HG03159 (cell line): ENCODE measurements around the gene NAPSA.

Source experiments
- ATAC-seq: cut with Tn5 transposase; IDR thresholded peaks from one replicate; pipeline ENCODE4 v1.9.1; 2021; ENCODE audit warnings: mild to moderate bottlenecking, moderate library complexity; ENCODE audit not compliant: unreplicated experiment

Gene NAPSA

GRCh38 chr19:50320051-50320450 is 45.4 kb downstream of the NAPSA start:
- no peak for ATAC-seq

- ATAC-seq, result no peak
These were observed 46.3 kb downstream of the NAPSA start for GRCh38 chr19:50319156-50319555.

- ATAC-seq, result no peak
These were observed 47.0 kb downstream of the NAPSA start for GRCh38 chr19:50318438-50318837.

GRCh38 chr19:50317115-50317514 is 48.3 kb downstream of the NAPSA start:
- ATAC-seq, result no peak

DNA sequence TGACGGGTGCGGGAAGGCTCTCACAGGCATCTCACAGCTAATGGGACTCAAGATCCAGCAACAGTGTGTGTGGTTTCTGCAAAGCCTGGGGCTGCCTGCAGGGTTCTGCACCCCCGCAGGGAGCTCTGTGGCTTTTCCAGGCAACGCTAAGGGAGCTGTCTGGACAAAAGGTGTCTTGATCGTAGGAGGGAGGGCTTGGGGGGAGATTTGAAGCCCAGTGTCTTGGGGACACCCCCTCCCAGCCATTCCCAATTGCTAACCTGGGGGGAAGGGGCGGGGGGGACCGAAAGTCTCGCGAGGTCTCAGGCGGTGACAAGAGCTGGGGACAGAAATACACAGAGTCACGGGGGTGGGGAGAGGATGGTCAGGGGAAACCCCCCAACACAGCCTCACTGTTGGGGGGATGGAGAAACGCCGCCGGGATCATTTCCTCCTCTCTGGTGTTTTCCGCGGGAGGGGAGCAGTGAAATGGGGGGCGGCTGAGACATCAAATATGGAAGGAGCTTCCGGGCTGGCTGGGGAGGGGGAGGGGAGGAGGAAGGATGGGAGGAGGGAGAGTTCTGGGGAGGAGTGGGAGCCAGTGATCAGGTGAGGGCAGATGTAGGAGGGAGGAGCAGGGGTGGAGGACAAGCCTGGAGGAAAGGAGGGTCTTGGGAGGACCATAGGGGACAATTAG is 49.5 kb downstream of the NAPSA start:
- ATAC-seq, result no peak

GRCh38 chr19:50314724-50315708 is 50.4 kb downstream of the NAPSA start:
- no peak for ATAC-seq

- ATAC-seq, result no peak
These were observed 51.5 kb downstream of the NAPSA start for GRCh38 chr19:50313812-50314536.

DNA sequence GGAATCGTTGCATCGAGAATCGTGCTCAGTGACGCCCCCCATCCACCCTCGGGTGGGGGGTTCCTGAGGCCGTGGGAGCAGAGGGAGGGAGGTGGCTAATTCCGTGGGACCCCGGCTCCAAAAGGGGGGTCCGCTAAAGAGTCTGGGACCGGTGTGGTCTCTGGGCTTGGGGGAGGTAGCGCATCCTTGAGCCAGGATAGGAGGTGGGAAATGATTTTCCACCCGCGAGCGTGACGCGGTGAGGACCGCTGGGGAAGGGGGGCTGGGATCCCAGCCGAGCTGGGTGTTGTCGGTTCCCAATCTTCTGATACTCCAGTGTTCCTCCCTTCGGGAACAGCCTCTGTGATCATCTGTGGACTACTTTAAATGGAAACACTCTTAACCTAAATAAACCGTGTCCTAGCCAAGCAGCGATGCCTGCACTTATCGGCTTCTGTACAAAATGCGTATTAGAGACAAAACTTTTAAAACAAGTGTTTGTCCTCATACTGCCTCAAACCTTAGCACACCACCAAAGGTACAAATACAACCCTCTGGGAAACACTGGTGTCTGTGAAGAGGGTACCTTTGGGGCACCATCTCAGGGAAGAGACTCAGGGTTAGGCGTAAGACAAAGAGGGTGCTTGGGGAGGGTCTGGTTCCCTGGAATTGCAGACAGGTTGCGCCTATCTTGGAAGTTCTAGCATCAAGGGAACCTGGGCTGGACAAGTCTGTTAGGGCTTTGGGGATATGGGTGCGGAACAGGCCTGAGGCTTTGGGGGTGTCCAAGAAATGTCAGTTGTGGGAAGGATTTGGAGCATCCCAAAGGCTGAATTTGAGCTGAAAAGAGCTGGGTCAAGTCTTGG is 52.2 kb downstream of the NAPSA start:
- ATAC-seq, result no peak

- ATAC-seq, result no peak
These were observed 53.5 kb downstream of the NAPSA start for GRCh38 chr19:50311723-50312635.

DNA sequence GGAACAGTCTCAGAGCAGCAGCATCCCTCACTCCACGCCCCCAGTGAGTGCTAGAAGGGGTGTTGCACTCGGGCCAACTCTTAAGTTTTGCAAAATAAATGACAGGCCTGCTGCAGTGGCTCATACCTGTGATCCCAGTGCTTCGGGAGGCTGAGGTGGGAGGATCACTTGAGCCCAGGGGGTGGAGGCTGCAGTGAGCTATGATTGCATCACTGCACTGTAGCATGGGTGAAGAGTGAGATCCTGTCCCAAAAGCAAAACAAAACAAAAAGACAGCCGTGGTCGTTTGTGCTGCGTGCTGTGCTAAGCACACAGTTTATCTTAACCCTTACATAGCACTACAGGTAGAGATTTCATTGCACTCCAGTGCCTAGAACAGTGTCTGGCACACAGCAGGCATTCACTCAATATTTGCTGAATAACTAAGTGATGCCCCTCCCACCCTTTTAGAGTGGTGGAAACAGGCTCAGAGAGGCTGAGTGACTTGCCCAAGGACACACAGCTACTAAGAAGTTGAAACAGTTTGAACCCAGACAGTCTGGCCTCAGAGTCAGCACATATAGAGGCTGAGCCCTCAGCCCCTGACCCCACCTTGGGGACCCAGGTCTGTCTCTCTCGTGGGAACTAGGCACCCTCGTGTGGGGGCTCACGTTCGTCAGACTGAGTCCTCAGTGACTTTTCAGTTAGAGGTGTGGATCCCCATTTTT is 54.5 kb downstream of the NAPSA start:
- ATAC-seq, result no peak

DNA sequence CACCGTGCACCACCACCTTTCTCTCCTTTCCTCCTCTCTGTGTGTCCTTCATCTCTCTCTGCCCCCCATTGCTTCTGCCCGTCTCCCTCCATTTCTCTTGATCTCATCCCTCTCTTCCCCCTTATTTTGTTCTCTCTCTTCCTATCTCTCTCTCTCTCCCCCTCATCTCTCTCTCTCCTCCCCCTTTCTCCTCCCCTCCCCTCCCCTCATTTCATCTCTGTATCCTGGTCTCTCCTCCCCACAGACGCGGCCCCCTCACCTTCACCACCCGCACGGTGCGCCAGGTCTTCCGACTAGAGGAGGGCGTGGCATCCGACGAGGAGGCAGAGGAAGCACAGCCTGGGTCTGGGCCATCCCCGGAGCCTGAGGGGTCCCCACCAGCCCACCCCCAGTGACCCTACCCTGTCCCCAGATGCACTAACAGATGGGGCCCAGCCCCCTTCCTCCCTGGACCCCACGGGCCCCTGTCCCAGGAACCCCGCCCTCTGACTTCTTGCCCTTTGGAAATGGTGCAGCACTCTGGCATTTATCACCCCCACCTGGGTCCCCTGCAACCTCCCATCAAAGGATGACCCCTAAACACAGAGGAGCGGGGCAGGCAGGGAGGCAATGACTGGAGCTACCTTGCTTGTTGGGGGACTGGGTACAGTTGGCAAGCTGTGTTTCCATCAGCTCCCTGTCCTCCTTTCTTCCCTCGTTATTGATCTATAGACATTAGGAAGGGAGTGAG is 55.9 kb downstream of the NAPSA start:
- no peak for ATAC-seq

DNA sequence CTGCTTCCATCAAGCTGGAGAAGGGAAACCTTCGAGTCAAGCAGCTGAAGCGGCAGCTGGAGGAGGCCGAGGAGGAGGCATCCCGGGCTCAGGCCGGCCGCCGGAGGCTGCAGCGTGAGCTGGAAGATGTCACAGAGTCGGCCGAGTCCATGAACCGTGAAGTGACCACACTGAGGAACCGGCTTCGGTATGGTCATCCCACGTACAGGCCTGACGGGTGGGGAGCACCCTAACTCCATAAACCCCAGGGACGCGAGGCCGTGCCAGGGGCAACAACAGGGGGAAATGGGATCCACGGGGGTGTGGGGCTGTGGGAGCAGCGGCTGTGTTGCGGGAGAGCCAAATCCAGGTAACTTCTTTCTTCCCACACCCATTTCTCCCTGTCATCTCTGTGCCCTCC is 56.4 kb downstream of the NAPSA start:
- ATAC-seq, result no peak
